Mucosa of descending colon (tissue), 3 donors: ENCODE data around the gene ZNF785. TPM values are rescaled to one million over a fixed set of nuclear protein-coding genes. Genes with fewer than 3 reads are reported as not detected.

ENCODE experiments used
- ATAC-seq: fragments of 200-7000 bp; cut with Tn5 transposase; one replicate; pipeline ENCODE4 v1.9.1; 2020; ENCODE audit warnings: mild to moderate bottlenecking, moderate library complexity
- DNase-seq, 3 donors: peaks; one replicate each; pipeline ENCODE4 v3.0.0-alpha.2; 2020
- H3K36me3 ChIP-seq: fragments of 200-600 bp; one replicate; pipeline ENCODE4 v1.8.0; 2021; ENCODE audit warnings: low read depth, mild to moderate bottlenecking
- H3K4me1 ChIP-seq: fragments of 200-600 bp; one replicate; pipeline ENCODE4 v1.8.0; 2021; ENCODE audit warnings: low read depth, mild to moderate bottlenecking
- H3K4me3 ChIP-seq: fragments of 200-600 bp; one replicate; pipeline ENCODE4 v1.8.0; 2021; ENCODE audit warnings: mild to moderate bottlenecking
- H3K9me3 ChIP-seq: fragments of 200-600 bp; one replicate; pipeline ENCODE4 v1.8.0; 2021; ENCODE audit warnings: mild to moderate bottlenecking
- CTCF ChIP-seq: fragments of 200-600 bp; IDR thresholded peaks from one replicate; pipeline ENCODE4 v1.8.0; 2022; ENCODE audit warnings: antibody characterized with exemption, mild to moderate bottlenecking
- intact Hi-C, 2 donors: fragments of 100-400 bp; cut with DNase I in 1 of 2; cut with micrococcal nuclease in 1 of 2; formaldehyde crosslinking; loops; one replicate each; pipeline versions ENCODE4 v1.11.0 to v1.11.1; 2022; cut with DNase I, micrococcal nuclease
- total RNA-seq, 3 donors: library from RNA; stranded (reverse); fragmentation: NEBNext Ultra II Directional in 2 of 3; extraction: Animal tissue kit (Norgen Biotek cat#: 25700) in 2 of 3; gene quantifications; one replicate each; pipeline versions ENCODE4 v1.2.1 to v1.2.4, GENCODE V29; 2021 to 2023
- donor health status: DM: no; HTN: no; CAD: no; lungs with moderate emphysema.
- donor health status: DM: no; HTN: no; CAD: no.
- donor health status: DM: no; HTN: yes; CAD: no.

Gene ZNF785
- total RNA-seq, 3 donors from 2014 or later: 14.7 to 28.4 (median 24.8) TPM

DNA sequence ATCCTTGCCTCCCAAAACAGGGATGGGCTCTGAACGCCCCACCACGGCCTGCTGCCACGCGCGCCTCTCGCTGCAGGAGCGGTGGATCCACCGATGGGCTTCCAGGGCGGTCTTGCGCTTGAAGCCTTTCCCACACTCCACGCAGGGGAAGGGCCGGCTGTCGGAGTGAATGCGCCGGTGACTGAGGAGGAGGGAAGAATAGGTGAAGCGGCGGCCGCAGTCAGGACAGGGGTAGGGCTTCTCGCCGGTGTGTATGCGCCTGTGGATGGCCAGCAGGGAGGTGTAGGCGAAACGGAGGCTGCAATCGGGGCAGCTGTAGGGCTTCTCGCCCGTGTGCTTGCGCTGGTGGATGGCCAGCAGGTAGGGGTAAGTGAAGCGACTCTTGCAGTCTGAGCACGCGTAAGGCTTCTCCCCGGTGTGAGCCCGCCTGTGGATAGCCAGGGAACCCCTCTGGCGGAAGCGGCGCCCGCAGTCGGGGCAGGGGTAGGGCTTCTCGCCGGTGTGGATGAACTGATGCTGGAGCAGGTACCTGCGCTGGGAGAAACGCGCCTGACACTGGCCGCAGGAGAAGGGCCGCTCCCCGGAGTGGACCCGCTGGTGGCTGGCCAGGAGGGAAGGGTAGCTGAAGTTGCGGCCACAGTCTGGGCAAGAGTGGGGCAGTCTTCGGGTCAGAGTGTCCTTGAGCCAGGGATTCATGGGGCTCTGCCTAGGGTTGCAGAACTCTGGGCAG is 2.7 kb downstream of the ZNF785 start:
- Histone ChIP-seq H3K4me3 (no peak overlapping the region), H3K4me1 (peaks cover 10% of the 10 kb centered on the region), H3K36me3 (peaks cover 5% of the 10 kb centered on the region), H3K9me3 (no peaks in the 10 kb centered on the region)
- intact Hi-C loops: no loop called here
- no peak for TF ChIP-seq CTCF
- DNase-seq (peak in 2 of 3 donors; percentile 31 to 50), ATAC-seq (no peak)

DNA sequence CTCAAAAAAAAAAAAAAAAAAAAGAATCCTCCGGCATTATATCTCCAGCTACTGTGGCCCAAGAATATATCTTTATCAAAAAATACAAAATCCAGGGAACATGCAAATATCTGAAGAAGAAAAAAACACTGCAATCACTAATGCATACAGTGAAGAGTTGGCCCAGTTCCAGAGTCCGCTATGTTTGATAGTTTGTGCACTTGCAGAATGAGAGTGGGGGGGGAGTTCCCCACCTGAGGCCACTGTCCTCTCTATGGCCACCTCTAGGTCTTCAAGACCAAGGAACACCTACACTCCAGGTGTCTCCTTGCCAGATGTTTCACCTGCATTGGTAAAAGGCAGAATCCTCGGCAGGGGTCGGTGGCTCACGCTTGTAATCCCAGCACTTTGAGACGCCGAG is 4.0 kb downstream of the ZNF785 start:
- Histone ChIP-seq H3K4me3 (no peak overlapping the region), H3K9me3 (no peaks in the 10 kb centered on the region), H3K4me1 (peaks cover 10% of the 10 kb centered on the region), H3K36me3 (peaks cover 5% of the 10 kb centered on the region)
- intact Hi-C loops: no loop called here
- DNase-seq: peak in 2 of 3 donors; percentile 16 to 26
- no peak for TF ChIP-seq CTCF
- no peak for ATAC-seq

DNA sequence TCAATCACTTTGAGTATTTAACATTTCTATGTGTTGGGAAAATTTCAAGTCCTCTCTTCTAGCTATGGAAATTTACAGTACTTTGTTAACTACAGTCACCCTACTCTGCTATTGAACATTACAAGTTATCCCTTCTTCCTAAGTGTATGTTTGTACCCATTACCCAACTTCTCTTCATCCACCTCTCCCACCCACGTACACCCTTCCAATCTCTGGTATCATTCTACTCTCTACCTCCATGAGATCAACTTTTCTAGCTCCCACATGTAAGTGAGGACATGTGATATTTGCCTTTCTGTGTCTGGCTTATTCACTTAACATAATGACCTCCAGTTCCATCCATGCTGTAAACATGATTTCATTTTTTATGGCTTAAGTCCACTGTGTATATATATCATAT is 10.8 kb downstream of the ZNF785 start:
- Histone ChIP-seq H3K4me1 (peaks cover 21% of the 10 kb centered on the region), H3K9me3 (no peaks in the 10 kb centered on the region), H3K4me3 (no peak overlapping the region), H3K36me3 (peaks cover 5% of the 10 kb centered on the region)
- ATAC-seq (no peak), DNase-seq (no peak)
- TF ChIP-seq CTCF: no peak
- intact Hi-C loops: loop anchor here in 1 of 2 donors (10.0 kb wide), 1 partner anchor 60 kb away; no protein-coding TSS in a partner anchor

- peak; percentile 86 for ATAC-seq
Measured at GRCh38 chr16:30571445-30572322, 13.8 kb downstream of the ZNF785 start, which contains the start of gene ZNF688. TSS of gene ZNF688 (minus strand) at chr16:30571714. CDS start at chr16:30571629, 85 bp downstream.

More at GRCh38 chr16:30571445-30572322, 13.8 kb downstream of the ZNF785 start, which contains the start of gene ZNF688:
- peak; percentile 93 to 96 (median 95) for DNase-seq
- Histone ChIP-seq H3K4me3 (peak within 1 kb of the TSS; percentile 50), H3K9me3 (no peaks in the 10 kb centered on the region), H3K4me1 (peaks cover 33% of the 10 kb centered on the region), H3K36me3 (no peaks in the 10 kb centered on the region)
- TF ChIP-seq CTCF: no peak
- intact Hi-C loops: loop anchor here in 1 of 2 donors (10.0 kb wide), 1 partner anchor 63 kb away; no protein-coding TSS in a partner anchor
